Activated T-helper 9 cell treated with anti-CD3 and anti-CD28 coated beads, Interleukin-2, amount 50 U/mL, for 16 hours (primary cell): ENCODE data around the gene HES6.

Experiments used
- DNase-seq: peaks from one replicate; pipeline ENCODE4 v3.0.0-alpha.2; 2020; ENCODE audit warnings: low read depth

HES6 gene, protein sequence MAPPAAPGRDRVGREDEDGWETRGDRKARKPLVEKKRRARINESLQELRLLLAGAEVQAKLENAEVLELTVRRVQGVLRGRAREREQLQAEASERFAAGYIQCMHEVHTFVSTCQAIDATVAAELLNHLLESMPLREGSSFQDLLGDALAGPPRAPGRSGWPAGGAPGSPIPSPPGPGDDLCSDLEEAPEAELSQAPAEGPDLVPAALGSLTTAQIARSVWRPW

GRCh38 chr2:238239863-238240756 is at the start of gene HES6:
Gene HES6, minus strand, starts transcription at chr2:238240038. Its CDS starts 133 bp downstream, at chr2:238239905.
- peak; percentile 69 for DNase-seq

DNA sequence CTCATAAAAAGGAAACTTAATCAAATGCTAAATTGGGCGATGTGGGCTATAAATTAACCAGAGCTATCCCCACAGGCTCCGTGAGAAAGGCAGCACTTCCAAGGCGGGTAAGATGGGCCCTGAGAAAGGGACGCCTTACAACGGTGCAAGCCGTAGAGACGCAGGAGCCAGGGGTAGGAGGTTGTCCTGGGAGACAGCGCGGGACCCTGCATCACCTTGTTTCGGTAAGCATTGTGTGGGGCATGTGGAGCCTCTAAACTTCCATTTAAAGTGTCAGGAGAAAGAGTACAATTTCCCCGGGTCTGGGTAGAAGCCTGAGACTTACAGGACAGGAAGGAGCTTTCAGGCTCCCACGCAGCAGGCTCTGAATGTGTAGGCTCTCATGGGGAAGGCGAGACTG is 49.7 kb upstream of the HES6 start:
- no peak for DNase-seq

GRCh38 chr2:238288650-238289573 is 49.1 kb upstream of the HES6 start:
- peak; percentile 96 for DNase-seq

DNA sequence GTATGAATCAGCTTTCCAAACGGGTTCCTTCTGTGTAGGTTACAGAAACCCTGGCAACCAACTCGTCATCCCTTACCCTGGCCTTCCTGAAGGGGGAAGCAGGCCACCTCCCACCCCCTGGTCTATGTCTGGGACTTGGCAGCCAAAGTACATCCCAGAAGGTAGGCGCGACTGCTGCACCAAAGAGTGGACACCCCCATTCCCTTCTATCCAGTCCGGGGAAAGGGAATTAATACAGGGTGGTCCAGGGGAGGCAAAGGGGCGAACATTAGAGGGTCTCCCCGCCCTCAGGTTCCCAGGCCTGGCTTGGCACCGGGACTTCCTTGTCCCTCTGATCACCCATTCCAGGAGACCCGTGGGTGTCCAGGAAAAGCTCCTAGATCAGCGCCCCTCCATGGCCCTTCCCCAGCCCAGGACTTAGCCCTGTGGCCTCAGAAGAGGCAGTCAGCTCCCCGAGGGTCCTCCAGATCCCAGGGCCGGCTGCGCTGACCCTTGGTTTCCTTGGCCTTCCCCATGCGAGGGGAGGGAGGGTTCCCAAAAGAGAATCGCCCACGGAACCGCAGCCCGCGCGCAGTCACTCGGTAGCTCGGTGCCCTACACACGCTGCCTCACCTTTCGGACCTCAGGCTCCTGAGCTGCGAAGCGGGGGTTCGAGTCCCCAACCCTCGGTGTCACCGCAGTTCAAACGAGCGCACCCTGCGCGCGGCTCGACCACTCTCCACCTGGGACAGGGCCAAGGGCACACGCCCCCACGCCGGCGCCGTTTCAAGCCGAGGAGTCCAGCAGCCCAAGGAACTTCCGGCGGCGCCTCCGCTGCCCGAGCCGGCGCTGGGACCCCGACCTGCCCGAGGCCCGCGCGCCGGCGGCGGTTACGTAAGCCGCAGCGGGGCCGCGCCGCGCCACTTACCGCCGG is 48.2 kb upstream of the HES6 start, which contains the start of gene PER2:
TSS of gene PER2 (minus strand) at position 874 of the 913 bp plus-strand sequence. CDS start 10,674 bp downstream, outside the sequence.
- no peak for DNase-seq

- peak; percentile 16 for DNase-seq
Measured at GRCh38 chr2:238286987-238287736, 47.3 kb upstream of the HES6 start.

- DNase-seq = no peak
Measured at GRCh38 chr2:238286551-238286950, 46.7 kb upstream of the HES6 start.

DNA sequence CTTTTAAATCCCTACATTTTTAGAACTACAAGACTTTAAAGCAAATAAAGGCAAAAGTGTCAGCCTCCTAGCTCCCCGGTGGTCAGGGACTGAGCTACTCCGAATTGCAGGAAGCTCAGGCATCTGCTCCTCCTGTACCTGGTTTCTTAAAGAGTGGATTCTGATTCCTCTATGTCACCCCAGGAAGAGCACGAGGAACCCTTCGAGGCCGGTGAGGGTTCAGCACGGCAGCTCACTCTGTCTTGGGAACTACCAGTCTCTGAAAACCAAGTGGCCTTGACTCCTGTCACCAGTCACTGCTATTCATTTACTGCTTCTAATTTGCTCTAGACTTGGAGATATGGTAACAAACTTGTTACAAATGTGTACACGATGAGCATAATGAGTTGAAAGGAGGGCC is 46.3 kb upstream of the HES6 start:
- DNase-seq = no peak

- DNase-seq = no peak
Measured at GRCh38 chr2:238285653-238286082, 45.8 kb upstream of the HES6 start.

GRCh38 chr2:238284802-238285515 is 45.1 kb upstream of the HES6 start:
- DNase-seq = no peak

- DNase-seq = no peak
Measured at GRCh38 chr2:238282861-238283738, 43.3 kb upstream of the HES6 start.

- DNase-seq = no peak
Measured at GRCh38 chr2:238281826-238282480, 42.1 kb upstream of the HES6 start.

DNA sequence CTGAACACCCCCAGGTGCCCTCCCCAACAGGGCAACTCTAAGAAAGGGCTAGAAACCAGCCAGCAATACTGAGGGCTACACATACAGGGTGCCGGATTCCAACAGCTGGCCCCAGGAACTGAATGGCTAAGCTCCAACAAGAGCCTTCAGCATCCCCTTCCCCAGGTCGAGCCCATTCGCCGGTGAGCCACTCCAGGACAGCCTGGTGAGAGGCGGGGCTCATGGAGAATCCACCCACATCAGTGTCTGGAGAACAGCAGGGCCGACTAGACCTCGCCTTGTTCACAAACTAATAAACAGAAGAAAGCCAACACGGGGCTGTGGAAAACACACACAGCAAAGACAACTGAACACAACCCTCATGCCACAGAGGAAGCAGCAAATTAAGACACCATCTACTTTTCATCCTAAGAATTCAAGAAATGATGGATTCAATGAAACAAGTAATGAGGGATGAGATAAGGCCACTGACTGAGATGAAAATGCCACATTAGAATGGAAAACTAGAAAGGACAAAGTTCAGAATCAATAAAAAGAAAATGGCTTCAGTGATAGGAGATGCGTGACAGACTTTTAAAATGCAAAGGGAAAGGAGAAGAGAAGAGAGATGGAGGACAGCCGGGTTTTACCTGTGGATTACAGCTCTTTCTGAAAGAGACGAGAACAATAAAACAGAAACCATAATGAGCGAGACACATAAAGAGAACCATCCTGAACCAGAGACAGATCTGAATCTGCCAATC is 40.4 kb upstream of the HES6 start:
- no peak for DNase-seq

DNA sequence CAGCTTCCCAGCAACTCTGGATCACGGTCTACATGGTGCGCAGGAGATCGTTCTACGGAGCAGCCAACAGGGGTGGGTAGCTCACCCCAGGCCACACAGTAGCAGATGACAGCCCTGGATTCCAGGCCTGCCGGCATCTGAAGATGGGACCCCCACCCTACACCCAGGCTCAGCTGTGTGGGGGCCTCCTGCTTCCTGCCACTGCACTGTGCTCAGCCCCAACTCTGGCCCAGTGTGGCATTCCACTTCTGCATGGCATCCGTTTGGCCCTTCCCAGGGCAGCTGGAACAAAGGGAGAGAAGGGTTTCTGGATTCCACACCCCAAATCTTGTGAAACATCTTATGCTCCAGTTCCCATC is 39.5 kb upstream of the HES6 start:
- DNase-seq = no peak

- no peak for DNase-seq
Measured at GRCh38 chr2:238278626-238279323, 38.9 kb upstream of the HES6 start.

GRCh38 chr2:238277695-238278094 is 37.9 kb upstream of the HES6 start:
- no peak for DNase-seq

- DNase-seq = no peak
Measured at GRCh38 chr2:238274152-238274865, 34.5 kb upstream of the HES6 start.
